ENCODE measurements around the gene CLCNKB. TPM values are rescaled to one million over a fixed set of nuclear protein-coding genes. Genes with fewer than 3 reads are reported as not detected.
"Not testable (repeated sequence)": the region's sequence is repeated elsewhere in the genome, so short reads cannot be mapped to it uniquely, and the experiment has no call there.

Gene CLCNKB
- total RNA-seq: 1.4 TPM

DNA sequence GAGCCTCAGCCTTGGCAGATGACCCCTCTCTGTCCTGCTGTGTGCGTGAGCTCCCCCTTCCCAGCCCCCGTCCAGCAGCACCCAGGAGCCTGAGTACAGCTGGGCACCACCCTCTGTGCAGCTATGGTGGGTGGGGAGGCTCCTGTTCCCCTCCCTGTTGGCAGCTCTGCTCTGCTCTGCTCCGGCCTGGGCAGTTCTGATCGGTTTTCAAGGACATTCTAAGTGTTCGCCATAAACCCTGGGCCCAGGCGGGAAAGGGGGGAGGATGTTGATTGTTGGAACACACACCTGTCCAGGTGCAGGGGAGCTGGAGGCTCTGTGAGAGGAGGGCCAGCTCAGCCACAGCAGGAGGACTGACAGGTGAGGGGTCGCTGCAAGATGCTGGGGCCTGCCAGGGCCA is at the start of gene CLCNKB:
Gene CLCNKB, plus strand, starts transcription at position 262 of the 400 bp plus-strand sequence. CDS start 711 bp downstream, outside the sequence.
- intact Hi-C loops (cut with DNase I): loop anchor here (10.0 kb wide), 1 partner anchor 1999 kb away; no protein-coding TSS in a partner anchor
- no peak for ATAC-seq
- DNase-seq (ENCODE audit: low spot score): no peak

GRCh38 chr1:15994081-15994480 is 49.5 kb upstream of the CLCNKB start:
- ATAC-seq: no peak
- intact Hi-C loops (cut with DNase I): loop anchor here (10.0 kb wide), 1 partner anchor 179 kb away; no protein-coding TSS in a partner anchor
- DNase-seq (ENCODE audit: low spot score): no peak

- DNase-seq (ENCODE audit: low spot score) (peak; percentile 82), ATAC-seq (peak; percentile 88)
- intact Hi-C loops (cut with DNase I): loop anchor here (10.0 kb wide), 1 partner anchor 180 kb away; no protein-coding TSS in a partner anchor
These were observed 48.8 kb upstream of the CLCNKB start for GRCh38 chr1:15994590-15995351.

DNA sequence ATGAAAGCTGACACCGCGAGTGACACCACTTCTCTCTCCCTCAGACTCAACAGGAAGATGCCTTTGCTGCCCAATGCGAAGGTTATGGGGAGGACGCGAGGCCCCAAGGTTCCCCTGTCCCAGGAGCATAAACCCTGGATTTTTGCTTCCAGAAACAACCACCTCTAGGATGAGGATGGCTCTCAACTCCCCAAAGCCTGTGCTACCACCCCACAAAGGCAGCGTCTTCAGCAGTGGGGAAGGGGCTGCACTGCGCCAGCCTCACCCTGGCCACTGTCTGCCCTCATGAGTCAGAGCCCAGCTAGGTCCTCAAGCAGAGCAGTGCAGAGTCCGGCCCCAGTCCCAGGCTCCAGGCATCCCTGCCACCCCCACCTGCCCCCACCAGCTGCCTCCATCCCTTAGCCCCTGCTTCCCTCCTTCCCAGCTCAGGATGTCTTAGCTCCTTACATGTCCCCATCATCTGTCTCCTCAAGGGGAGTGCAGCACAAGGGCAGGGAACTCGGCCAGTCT is 46.5 kb upstream of the CLCNKB start:
- DNase-seq (ENCODE audit: low spot score) (no peak), ATAC-seq (no peak)
- intact Hi-C loops (cut with DNase I): loop anchor here (10.0 kb wide), 1 partner anchor 182 kb away; no protein-coding TSS in a partner anchor

DNA sequence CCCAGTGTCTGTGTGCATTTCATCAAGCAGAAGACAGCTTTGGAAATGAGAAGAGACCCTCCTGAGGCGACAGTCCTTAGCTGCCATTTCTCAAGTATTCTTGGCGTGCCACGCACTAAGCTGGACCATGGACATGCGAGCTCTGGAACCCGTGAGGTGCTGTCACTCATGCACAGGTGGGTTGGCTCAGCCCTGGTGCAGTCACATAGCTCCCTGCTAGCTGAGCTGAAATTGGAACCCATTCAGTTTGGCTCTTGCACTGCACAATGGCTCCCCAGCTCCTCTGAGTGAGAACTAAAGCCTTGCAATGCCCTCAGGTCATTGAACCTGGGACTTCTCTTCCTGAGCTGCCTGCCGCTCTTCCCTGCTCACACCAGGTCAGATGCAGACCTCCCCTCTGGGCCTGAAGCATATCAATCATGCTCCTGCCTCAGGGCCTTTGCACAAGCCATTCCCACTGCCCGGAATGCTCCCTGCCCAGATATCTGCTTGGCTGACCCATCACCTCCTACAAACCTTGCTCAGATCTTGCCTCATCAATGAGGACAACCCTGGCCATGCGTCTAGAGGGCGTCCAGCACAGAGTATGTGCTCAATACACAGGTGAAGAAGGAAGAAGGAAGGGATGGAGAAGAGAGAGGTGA is 45.8 kb upstream of the CLCNKB start:
- DNase-seq (ENCODE audit: low spot score) (no peak), ATAC-seq (no peak)
- intact Hi-C loops (cut with DNase I): loop anchor here (10.0 kb wide), 1 partner anchor 183 kb away; no protein-coding TSS in a partner anchor

DNA sequence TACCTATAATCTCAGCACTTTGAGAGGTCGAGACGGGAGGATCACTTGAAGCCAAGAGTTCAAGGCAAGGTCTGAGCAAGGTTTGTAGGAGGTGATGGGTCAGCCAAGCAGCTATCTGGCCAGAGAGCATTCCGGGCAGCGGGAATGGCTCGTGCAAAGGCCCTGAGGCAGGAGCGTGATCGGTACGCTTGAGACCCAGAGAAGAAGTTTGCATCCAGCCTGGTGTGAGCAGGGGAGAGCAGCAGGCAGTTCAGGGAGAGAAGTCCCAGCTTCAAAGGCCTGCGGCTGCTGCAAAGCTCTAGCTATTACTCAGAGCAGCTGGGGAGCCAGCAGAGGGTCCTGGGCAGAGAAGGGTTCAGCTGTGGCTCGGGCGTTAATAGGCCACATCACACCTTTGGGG is 44.7 kb upstream of the CLCNKB start:
- DNase-seq (ENCODE audit: low spot score) (no peak), ATAC-seq (no peak)
- intact Hi-C loops (cut with DNase I): loop anchor here (10.0 kb wide), 1 partner anchor 184 kb away; no protein-coding TSS in a partner anchor

DNA sequence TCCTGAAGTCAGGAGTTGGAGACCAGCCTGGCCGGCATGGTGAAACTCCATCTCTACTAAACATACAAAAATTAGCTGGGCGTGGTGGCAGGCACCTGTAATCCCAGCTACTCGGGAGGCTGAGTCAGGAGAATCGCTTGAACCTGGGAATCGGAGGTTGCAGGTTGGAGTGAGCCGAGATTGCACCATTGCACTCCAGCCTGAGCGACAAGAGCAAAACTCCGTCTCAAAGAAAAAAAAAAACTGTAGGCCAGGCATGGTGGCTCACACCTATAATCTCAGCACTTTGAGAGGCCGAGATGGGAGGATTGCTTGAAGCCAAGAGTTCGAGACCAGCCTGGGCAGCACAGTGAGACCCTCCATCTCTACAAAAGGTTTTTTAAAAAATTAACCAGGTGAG is 42.3 kb upstream of the CLCNKB start:
- intact Hi-C loops (cut with DNase I); DNase-seq (ENCODE audit: low spot score); ATAC-seq: not testable (repeated sequence)

- ATAC-seq (no peak), DNase-seq (ENCODE audit: low spot score) (no peak)
- intact Hi-C loops (cut with DNase I): no loop called here
These were observed 38.0 kb upstream of the CLCNKB start for GRCh38 chr1:16005597-16005996.

DNA sequence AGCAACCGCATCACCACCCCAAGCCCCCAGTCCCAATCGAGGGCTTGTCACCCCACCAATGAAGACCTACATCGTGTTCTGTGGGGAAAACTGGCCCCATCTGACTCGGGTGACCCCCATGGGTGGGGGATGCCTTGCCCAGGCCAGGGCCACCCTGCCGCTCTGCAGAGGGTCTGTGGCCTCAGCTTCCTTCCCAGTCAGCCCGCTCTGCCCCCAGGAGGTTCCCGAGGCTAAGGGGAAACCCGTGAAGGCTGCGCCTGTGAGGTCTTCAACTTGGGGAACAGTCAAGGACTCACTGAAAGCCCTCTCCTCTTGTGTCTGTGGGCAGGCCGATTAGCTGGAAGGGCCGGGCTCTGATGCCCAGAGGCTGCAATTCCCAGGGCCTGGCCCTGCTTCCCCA is 37.6 kb upstream of the CLCNKB start:
- ATAC-seq (no peak), DNase-seq (ENCODE audit: low spot score) (no peak)
- intact Hi-C loops (cut with DNase I): no loop called here

- no peak for DNase-seq (ENCODE audit: low spot score)
- intact Hi-C loops (cut with DNase I): no loop called here
These were observed 36.8 kb upstream of the CLCNKB start for GRCh38 chr1:16006552-16007485.

GRCh38 chr1:16007671-16008341 is 35.8 kb upstream of the CLCNKB start:
- intact Hi-C loops (cut with DNase I): no loop called here
- DNase-seq (ENCODE audit: low spot score) (no peak), ATAC-seq (no peak)

More at GRCh38 chr1:16006552-16007485, 36.8 kb upstream of the CLCNKB start:
- no peak for ATAC-seq

GRCh38 chr1:16009030-16009460 is 34.5 kb upstream of the CLCNKB start:
- ATAC-seq (peak; percentile 72), DNase-seq (ENCODE audit: low spot score) (peak; percentile 89)
- intact Hi-C loops (cut with DNase I): no loop called here

DNA sequence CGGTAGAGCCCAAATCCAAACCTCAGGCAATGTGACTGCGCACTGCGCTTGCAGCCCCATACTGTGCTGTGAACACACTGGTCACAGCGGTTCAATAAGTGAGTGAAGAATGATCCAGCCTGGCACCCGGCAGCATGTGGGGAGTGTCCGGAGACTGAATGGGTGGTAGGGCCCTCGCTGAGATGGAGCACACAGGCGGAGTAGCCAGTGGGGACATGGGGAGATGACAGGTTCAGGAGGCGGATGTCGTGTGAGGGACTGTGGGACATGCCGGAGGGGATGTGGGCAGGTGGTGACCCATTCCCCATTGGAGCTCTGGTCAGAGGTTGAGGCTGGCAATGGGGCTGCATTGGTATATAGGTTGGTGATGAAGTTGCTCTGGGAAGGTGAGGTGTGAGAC is 33.9 kb upstream of the CLCNKB start:
- DNase-seq (ENCODE audit: low spot score): no peak
- no peak for ATAC-seq
- intact Hi-C loops (cut with DNase I): no loop called here

DNA sequence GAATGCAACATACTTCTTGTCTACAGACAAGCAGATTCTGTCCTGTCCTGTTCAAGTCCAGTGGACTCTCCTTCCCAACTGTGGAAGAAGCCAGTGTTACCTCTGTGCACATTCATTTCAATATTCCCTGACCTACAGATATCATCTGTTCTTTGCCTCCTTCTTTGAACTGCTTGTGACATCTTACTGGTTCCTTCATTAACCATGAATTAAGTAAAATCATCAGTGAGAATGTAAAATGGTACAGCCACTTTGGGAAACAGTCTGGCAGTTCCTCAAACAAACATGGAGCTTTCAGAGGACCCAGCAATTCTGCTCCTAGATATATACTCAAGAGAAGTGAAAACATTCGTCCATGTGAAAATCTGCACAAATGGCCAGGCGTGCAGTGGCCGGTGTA is 32.7 kb upstream of the CLCNKB start:
- intact Hi-C loops (cut with DNase I): no loop called here
- no peak for ATAC-seq
- DNase-seq (ENCODE audit: low spot score): no peak

GRCh38 chr1:16011936-16012589 is 31.5 kb upstream of the CLCNKB start:
- ATAC-seq (no peak), DNase-seq (ENCODE audit: low spot score) (no peak)
- intact Hi-C loops (cut with DNase I): no loop called here

- ATAC-seq (peak; percentile 21), DNase-seq (ENCODE audit: low spot score) (no peak)
- intact Hi-C loops (cut with DNase I): no loop called here
These were observed 30.9 kb upstream of the CLCNKB start for GRCh38 chr1:16012590-16013219.

DNA sequence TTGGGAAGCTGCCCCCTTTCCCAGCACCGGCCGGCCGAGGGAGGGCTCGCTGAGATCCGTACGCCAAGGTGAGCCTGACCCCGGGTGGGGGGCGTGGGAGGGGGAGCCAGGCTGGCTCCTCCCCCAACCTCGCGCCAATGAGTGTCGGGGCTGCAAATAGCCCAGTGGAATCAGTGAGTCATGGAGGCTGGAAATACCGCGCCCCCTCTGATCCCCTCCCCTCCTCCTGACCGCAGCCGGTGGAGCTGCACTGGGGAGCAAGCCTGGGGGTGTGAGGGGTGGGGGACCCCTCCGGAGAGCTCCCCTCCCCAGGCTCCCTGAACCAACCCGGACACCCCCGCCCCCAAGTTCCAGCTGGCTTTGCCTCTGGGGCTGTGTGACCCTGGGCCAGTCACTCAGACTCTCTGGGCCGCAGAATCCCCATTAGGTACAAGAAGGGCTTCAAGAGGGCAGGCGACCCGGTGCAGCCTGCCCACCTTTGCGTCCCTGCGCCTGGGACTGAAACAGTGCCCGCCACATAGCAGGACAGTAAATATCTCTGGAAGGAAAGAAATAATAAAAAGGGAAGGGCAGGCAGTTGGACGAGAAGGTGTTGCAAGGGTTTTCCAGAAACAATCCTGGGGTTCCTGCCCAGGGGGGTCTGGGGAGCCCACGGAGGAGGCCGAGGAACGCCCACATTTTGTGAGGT is 30.2 kb upstream of the CLCNKB start:
- DNase-seq (ENCODE audit: low spot score): peak; percentile 77
- intact Hi-C loops (cut with DNase I): no loop called here
- peak; percentile 54 for ATAC-seq

All from sciatic nerve (tissue), 2 donors.